SHP77 treated with DMSO at 0.1 percent for 48 hours (cell line): ENCODE results near the gene C1QL4.
"Not testable (repeated sequence)": the region's sequence is repeated elsewhere in the genome, so short reads cannot be mapped to it uniquely, and the experiment has no call there.

Source experiments
- DNase-seq: peaks from one replicate; lab custom pipeline; 2025; lab: John Stamatoyannopoulos, UW

Gene C1QL4

GRCh38 chr12:49333778-49334177 is 3.2 kb downstream of the C1QL4 start:
- not testable (repeated sequence) for DNase-seq

- DNase-seq: no peak
These were observed 4.1 kb downstream of the C1QL4 start for GRCh38 chr12:49332891-49333371.

GRCh38 chr12:49332441-49332861 is 4.5 kb downstream of the C1QL4 start:
- DNase-seq: no peak

GRCh38 chr12:49331380-49332222 is 5.4 kb downstream of the C1QL4 start:
- DNase-seq: no peak

- DNase-seq: no peak
These were observed 6.2 kb downstream of the C1QL4 start for GRCh38 chr12:49330631-49331379.

GRCh38 chr12:49330032-49330619 is 6.9 kb downstream of the C1QL4 start:
- no peak for DNase-seq

GRCh38 chr12:49328816-49329215 is 8.2 kb downstream of the C1QL4 start:
- DNase-seq: no peak

GRCh38 chr12:49327887-49328286 is 9.1 kb downstream of the C1QL4 start:
- DNase-seq: no peak

- no peak for DNase-seq
These were observed 9.6 kb downstream of the C1QL4 start for GRCh38 chr12:49327368-49327767.

GRCh38 chr12:49325606-49326005 is 11.4 kb downstream of the C1QL4 start:
- DNase-seq: no peak

- no peak for DNase-seq
These were observed 13.4 kb downstream of the C1QL4 start for GRCh38 chr12:49323524-49324097.

- DNase-seq: peak; percentile 96
These were observed 14.1 kb downstream of the C1QL4 start, which contains the start of gene TROAP for GRCh38 chr12:49322708-49323523. TSS of gene TROAP (plus strand) at chr12:49323255. CDS start at chr12:49323609, 354 bp downstream.

- DNase-seq: no peak
These were observed 14.7 kb downstream of the C1QL4 start for GRCh38 chr12:49322367-49322707.

- not testable (repeated sequence) for DNase-seq
These were observed 16.4 kb downstream of the C1QL4 start for GRCh38 chr12:49320411-49321103.

GRCh38 chr12:49317118-49317517 is 19.9 kb downstream of the C1QL4 start:
- DNase-seq: not testable (repeated sequence)

GRCh38 chr12:49314811-49315210 is 22.2 kb downstream of the C1QL4 start:
- DNase-seq: no peak

- not testable (repeated sequence) for DNase-seq
These were observed 26.5 kb downstream of the C1QL4 start for GRCh38 chr12:49310451-49311000.

- DNase-seq: no peak
These were observed 27.6 kb downstream of the C1QL4 start for GRCh38 chr12:49309386-49309785.

- no peak for DNase-seq
These were observed 31.1 kb downstream of the C1QL4 start for GRCh38 chr12:49305762-49306510.

GRCh38 chr12:49304161-49304560 is 32.8 kb downstream of the C1QL4 start:
- no peak for DNase-seq
